K562 (cell line): ENCODE results near the gene SLC1A3.

Experiments used
- EZH2 ChIP-seq: IDR thresholded peaks from 2 replicates; pipeline ENCODE4 v1.6.1; 2012; ENCODE audit warnings: low read depth, mild to moderate bottlenecking, inconsistent platforms, low read length, borderline replicate concordance
- FOXJ3 ChIP-seq: sonication (generic); formaldehyde crosslinking; IDR thresholded peaks from 2 replicates; pipeline ENCODE4 v1.4.0; 2020; ENCODE audit warnings: mild to moderate bottlenecking, missing genetic modification reagents
- JUN ChIP-seq, 2 experiments: sonication (generic) in 1 of 2; formaldehyde crosslinking in 1 of 2; IDR thresholded peaks; 2 replicates each; pipeline versions ENCODE4 v1.6.1 to v1.8.0; 2012 to 2022; ENCODE audit warnings: borderline replicate concordance in 2 of 2, mild to moderate bottlenecking in 2 of 2, improper control_type of control experiment in 1 of 2, low read depth in 1 of 2, low read length in 1 of 2, missing genetic modification reagents in 1 of 2
- JUND ChIP-seq, 2 experiments: IDR thresholded peaks; 2 replicates in 1 of 2; 3 replicates in 1 of 2; pipeline ENCODE4 v1.6.1; 2011; ENCODE audit warnings: borderline replicate concordance in 2 of 2, low read depth in 2 of 2, low read length in 2 of 2, improper control_type of control experiment in 1 of 2, missing biosample characterization in 1 of 2, missing genetic modification characterization in 1 of 2, missing genetic modification reagents in 1 of 2
- KDM5B ChIP-seq: fragments of 200-600 bp; sonication (generic); IDR thresholded peaks from 2 replicates; pipeline ENCODE4 v1.6.1; 2012; ENCODE audit warnings: low read depth, mild to moderate bottlenecking, moderate library complexity, low read length, control low read depth, inconsistent platforms; ENCODE audit not compliant: insufficient replicate concordance
- LARP7 ChIP-seq: fragments of 450-650 bp; IDR thresholded peaks from 2 replicates; pipeline ENCODE4 v1.6.1; 2016
- MBD2 ChIP-seq: sonication (generic); IDR thresholded peaks from 2 replicates; pipeline ENCODE4 v1.6.1; 2016; ENCODE audit warnings: low read depth, borderline replicate concordance
- NR2C2 ChIP-seq, 2 experiments: fragments of 200-800 bp in 1 of 2; sonication (Bioruptor generic) in 1 of 2; sonication (generic) in 1 of 2; formaldehyde crosslinking in 1 of 2; IDR thresholded peaks; 2 replicates each; pipeline versions ENCODE4 v1.6.1 to v1.8.0; 2016 to 2022; ENCODE audit warnings: mild to moderate bottlenecking in 1 of 2, missing compliant biosample characterization in 1 of 2, missing genetic modification characterization in 1 of 2, missing genetic modification reagents in 1 of 2
- TEAD2 ChIP-seq: fragments of 450-650 bp; IDR thresholded peaks from 2 replicates; pipeline ENCODE4 v1.6.1; 2016; ENCODE audit warnings: missing genetic modification characterization, control low read depth, missing compliant biosample characterization
- XRCC5 ChIP-seq: fragments of 200-400 bp; formaldehyde crosslinking; IDR thresholded peaks from 2 replicates; pipeline ENCODE4 v1.6.1; 2017; ENCODE audit warnings: low read depth, mild to moderate bottlenecking, low read length
- TF ChIP-seq, protein P1 (sequence below), 3 experiments: IDR thresholded peaks in 2 of 3; conservative IDR thresholded peaks in 1 of 3; 2 replicates each; pipeline ENCODE4 v1.5.1; 2011 to 2012; ENCODE audit warnings: low read length in 3 of 3, mild to moderate bottlenecking in 3 of 3, control low read depth in 2 of 3, improper control_type of control experiment in 1 of 3, inconsistent platforms in 1 of 3, low read depth in 1 of 3, mixed read lengths in 1 of 3, moderate library complexity in 1 of 3; ENCODE audit not compliant: insufficient read depth in 2 of 3
- TF ChIP-seq, protein P2 (sequence below), 2 experiments: fragments of 450-650 bp; conservative IDR thresholded peaks; 2 replicates each; pipeline ENCODE4 v1.6.1; 2017; ENCODE audit warnings: mild to moderate bottlenecking in 2 of 2, moderate library complexity in 2 of 2
- TF ChIP-seq, protein P3 (sequence below): sonication (generic); formaldehyde crosslinking; IDR thresholded peaks from 2 replicates; pipeline ENCODE4 v1.8.0; 2022; ENCODE audit warnings: missing genetic modification reagents, mild to moderate bottlenecking, borderline replicate concordance
- TF ChIP-seq, protein P4 (sequence below), 2 experiments: fragments of 450-650 bp in 1 of 2; sonication (generic) in 1 of 2; formaldehyde crosslinking in 1 of 2; IDR thresholded peaks; 2 replicates each; pipeline versions ENCODE4 v1.7.1 to v1.9.0; 2016 to 2022; ENCODE audit warnings: inconsistent platforms in 1 of 2, mild to moderate bottlenecking in 1 of 2, missing genetic modification reagents in 1 of 2

DNA sequence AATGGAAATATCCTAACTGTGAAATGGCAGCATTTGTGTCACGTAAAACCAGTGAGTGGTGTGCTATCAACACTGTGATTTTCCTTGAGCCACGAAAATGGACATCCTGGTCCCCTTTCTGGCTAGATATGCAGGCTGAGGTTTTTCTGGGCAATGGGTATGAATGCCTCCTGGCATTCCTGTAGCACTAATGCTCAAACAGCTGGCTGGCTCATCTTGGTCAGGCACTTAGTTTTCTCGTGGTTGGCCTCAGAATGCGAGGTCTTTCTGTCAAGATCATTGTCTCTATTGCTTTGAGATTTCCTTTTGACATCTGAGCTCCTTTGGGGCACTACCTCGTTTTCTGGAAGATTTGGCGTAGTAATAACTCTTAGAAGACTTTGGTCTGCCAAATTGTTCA is 15.6 kb downstream of the SLC1A3 start:
- TF ChIP-seq NR2C2 (CRISPR knock-in tag; IDR thresholded peaks at IDR 0.05) = no peak
- no peak for TF ChIP-seq NR2C2 (tag; IDR thresholded peaks at IDR 0.05)
- TF ChIP-seq, protein P1, sequence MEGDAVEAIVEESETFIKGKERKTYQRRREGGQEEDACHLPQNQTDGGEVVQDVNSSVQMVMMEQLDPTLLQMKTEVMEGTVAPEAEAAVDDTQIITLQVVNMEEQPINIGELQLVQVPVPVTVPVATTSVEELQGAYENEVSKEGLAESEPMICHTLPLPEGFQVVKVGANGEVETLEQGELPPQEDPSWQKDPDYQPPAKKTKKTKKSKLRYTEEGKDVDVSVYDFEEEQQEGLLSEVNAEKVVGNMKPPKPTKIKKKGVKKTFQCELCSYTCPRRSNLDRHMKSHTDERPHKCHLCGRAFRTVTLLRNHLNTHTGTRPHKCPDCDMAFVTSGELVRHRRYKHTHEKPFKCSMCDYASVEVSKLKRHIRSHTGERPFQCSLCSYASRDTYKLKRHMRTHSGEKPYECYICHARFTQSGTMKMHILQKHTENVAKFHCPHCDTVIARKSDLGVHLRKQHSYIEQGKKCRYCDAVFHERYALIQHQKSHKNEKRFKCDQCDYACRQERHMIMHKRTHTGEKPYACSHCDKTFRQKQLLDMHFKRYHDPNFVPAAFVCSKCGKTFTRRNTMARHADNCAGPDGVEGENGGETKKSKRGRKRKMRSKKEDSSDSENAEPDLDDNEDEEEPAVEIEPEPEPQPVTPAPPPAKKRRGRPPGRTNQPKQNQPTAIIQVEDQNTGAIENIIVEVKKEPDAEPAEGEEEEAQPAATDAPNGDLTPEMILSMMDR (IDR thresholded peaks at IDR 0.05 in 2 of 3, conservative IDR thresholded peaks at IDR 0.05 in 1 of 3; ENCODE audit: insufficient read depth in 2 of 3, low read depth in 1 of 3, low read length in 3 of 3) = no peak
- TF ChIP-seq JUN (IDR thresholded peaks at IDR 0.05; ENCODE audit: borderline replicate concordance, low read depth, low read length) = no peak
- TF ChIP-seq JUN (CRISPR knock-in tag; IDR thresholded peaks at IDR 0.05; ENCODE audit: borderline replicate concordance) = no peak
- no peak for TF ChIP-seq JUND (IDR thresholded peaks at IDR 0.05; ENCODE audit: borderline replicate concordance, low read depth, low read length)
- TF ChIP-seq JUND (tag; IDR thresholded peaks at IDR 0.05; ENCODE audit: borderline replicate concordance, low read depth, low read length) = no peak
- TF ChIP-seq, protein P2, sequence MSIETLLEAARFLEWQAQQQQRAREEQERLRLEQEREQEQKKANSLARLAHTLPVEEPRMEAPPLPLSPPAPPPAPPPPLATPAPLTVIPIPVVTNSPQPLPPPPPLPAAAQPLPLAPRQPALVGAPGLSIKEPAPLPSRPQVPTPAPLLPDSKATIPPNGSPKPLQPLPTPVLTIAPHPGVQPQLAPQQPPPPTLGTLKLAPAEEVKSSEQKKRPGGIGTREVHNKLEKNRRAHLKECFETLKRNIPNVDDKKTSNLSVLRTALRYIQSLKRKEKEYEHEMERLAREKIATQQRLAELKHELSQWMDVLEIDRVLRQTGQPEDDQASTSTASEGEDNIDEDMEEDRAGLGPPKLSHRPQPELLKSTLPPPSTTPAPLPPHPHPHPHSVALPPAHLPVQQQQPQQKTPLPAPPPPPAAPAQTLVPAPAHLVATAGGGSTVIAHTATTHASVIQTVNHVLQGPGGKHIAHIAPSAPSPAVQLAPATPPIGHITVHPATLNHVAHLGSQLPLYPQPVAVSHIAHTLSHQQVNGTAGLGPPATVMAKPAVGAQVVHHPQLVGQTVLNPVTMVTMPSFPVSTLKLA (conservative IDR thresholded peaks at IDR 0.05) = no peak
- no peak for TF ChIP-seq KDM5B
- no peak for TF ChIP-seq LARP7
- TF ChIP-seq, protein P3, sequence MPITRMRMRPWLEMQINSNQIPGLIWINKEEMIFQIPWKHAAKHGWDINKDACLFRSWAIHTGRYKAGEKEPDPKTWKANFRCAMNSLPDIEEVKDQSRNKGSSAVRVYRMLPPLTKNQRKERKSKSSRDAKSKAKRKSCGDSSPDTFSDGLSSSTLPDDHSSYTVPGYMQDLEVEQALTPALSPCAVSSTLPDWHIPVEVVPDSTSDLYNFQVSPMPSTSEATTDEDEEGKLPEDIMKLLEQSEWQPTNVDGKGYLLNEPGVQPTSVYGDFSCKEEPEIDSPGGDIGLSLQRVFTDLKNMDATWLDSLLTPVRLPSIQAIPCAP (CRISPR knock-in tag) = no peak
- no peak for TF ChIP-seq FOXJ3
- TF ChIP-seq, protein P4, sequence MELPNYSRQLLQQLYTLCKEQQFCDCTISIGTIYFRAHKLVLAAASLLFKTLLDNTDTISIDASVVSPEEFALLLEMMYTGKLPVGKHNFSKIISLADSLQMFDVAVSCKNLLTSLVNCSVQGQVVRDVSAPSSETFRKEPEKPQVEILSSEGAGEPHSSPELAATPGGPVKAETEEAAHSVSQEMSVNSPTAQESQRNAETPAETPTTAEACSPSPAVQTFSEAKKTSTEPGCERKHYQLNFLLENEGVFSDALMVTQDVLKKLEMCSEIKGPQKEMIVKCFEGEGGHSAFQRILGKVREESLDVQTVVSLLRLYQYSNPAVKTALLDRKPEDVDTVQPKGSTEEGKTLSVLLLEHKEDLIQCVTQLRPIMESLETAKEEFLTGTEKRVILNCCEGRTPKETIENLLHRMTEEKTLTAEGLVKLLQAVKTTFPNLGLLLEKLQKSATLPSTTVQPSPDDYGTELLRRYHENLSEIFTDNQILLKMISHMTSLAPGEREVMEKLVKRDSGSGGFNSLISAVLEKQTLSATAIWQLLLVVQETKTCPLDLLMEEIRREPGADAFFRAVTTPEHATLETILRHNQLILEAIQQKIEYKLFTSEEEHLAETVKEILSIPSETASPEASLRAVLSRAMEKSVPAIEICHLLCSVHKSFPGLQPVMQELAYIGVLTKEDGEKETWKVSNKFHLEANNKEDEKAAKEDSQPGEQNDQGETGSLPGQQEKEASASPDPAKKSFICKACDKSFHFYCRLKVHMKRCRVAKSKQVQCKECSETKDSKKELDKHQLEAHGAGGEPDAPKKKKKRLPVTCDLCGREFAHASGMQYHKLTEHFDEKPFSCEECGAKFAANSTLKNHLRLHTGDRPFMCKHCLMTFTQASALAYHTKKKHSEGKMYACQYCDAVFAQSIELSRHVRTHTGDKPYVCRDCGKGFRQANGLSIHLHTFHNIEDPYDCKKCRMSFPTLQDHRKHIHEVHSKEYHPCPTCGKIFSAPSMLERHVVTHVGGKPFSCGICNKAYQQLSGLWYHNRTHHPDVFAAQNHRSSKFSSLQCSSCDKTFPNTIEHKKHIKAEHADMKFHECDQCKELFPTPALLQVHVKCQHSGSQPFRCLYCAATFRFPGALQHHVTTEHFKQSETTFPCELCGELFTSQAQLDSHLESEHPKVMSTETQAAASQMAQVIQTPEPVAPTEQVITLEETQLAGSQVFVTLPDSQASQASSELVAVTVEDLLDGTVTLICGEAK (IDR thresholded peaks at IDR 0.05) = no peak
- TF ChIP-seq, protein P4 (CRISPR knock-in tag; IDR thresholded peaks at IDR 0.05) = no peak
- no peak for TF ChIP-seq XRCC5
- no peak for TF ChIP-seq MBD2
- TF ChIP-seq TEAD2 (tag) = no peak
- no peak for TF ChIP-seq EZH2
